ENCODE measurements around the gene AFAP1L2.

- no peak for TF ChIP-seq CTCF (IDR thresholded peaks at IDR 0.05; ENCODE audit: borderline replicate concordance, extremely low read depth, low read length, poor library complexity, severe bottlenecking)
- TF ChIP-seq EZH2 (IDR thresholded peaks at IDR 0.05; ENCODE audit: borderline replicate concordance, low read depth, low read length, severe bottlenecking): no peak
Observed at GRCh38 chr10:114376523-114376922, 27.8 kb downstream of the AFAP1L2 start.

All from DND-41 (cell line).